ENCODE results near the gene CDK6. TPM values are rescaled to one million over a fixed set of nuclear protein-coding genes. Genes with fewer than 3 reads are reported as not detected.

Gene CDK6
- total RNA-seq, 1 experiment from 2014 or later, result 38.7 TPM

GRCh38 chr7:92831716-92832533 lies 4.4 kb downstream of the CDK6 start:
- DNase-seq, result peak; percentile 64
- BruUV-seq (replicated peaks), result TSS peak; percentile 20
- H3K36me3 ChIP-seq (ENCODE audit: low read depth, low read length), result peaks cover 4% of the 10 kb centered on the region; the same call in 1 of the 2 replicates

GRCh38 chr7:92830532-92831110 lies 5.8 kb downstream of the CDK6 start:
- H3K79me2 ChIP-seq (ENCODE audit: low read length), result peaks cover 94% of the 10 kb centered on the region
- DNase-seq, result no peak
- H2AFZ ChIP-seq (ENCODE audit: low read length), result no peak overlapping the region
- intact Hi-C loops (cut with micrococcal nuclease), result loop anchor here (10.0 kb wide), 1 partner anchor 404 kb away; the partner anchor contains the start of gene VPS50
- no peak for ATAC-seq
- CTCF ChIA-PET, result interaction anchor here (0.7 kb wide), 1 partner anchor 176 kb away, joined by 3 read pairs; no protein-coding TSS in a partner anchor
- H3K9me3 ChIP-seq (ENCODE audit: low read length), result no peaks in the 10 kb centered on the region
- peaks cover 31% of the 10 kb centered on the region for H3K4me1 ChIP-seq (ENCODE audit: insufficient read depth, low read length)
- POLR2A ChIA-PET (ENCODE audit: unreplicated experiment), result no interaction called here
- H3K36me3 ChIP-seq (ENCODE audit: low read depth, low read length), result peaks cover 4% of the 10 kb centered on the region; the same call in 1 of the 2 replicates
- no peaks in the 10 kb centered on the region for H4K20me1 ChIP-seq (ENCODE audit: low read length)
- H3K4me2 ChIP-seq (ENCODE audit: low read length), result peak overlapping the region; percentile 89; the same call in 1 of the 2 replicates
- no peak overlapping the region for H3K4me3 ChIP-seq (ENCODE audit: low read length)
- no TSS peak for BruUV-seq (replicated peaks)
- H3K27me3 ChIP-seq (ENCODE audit: low read length), result no peaks in the 10 kb centered on the region
- H3K27ac ChIP-seq (ENCODE audit: low read length), result no peak overlapping the region
- H3K9me2 ChIP-seq (replicated peaks; ENCODE audit: low read length), result no peaks in the 10 kb centered on the region
- TF ChIP-seq EZH2 (IDR thresholded peaks at IDR 0.05; ENCODE audit: low read length, unreplicated experiment), result no peak
- no peak for TF ChIP-seq CTCF (conservative IDR thresholded peaks at IDR 0.05; ENCODE audit: low read depth, low read length)
- TF ChIP-seq EZH2phosphoT487 (IDR thresholded peaks at IDR 0.05; ENCODE audit: borderline replicate concordance, low read length), result no peak
- no peaks in the 10 kb centered on the region for H3F3A ChIP-seq (ENCODE audit: low read length, unreplicated experiment)
- H3K9ac ChIP-seq (ENCODE audit: low read length), result no peak overlapping the region

More at GRCh38 chr7:92831716-92832533, 4.4 kb downstream of the CDK6 start:
- TF ChIP-seq CTCF (conservative IDR thresholded peaks at IDR 0.05; ENCODE audit: low read depth, low read length) (no peak), EZH2phosphoT487 (IDR thresholded peaks at IDR 0.05; ENCODE audit: borderline replicate concordance, low read length) (no peak), EZH2 (IDR thresholded peaks at IDR 0.05; ENCODE audit: low read length, unreplicated experiment) (no peak)
- Histone ChIP-seq H3K27ac (ENCODE audit: low read length) (peak overlapping the region; percentile 66), H3K9ac (ENCODE audit: low read length) (peak overlapping the region; percentile 80), H3K9me2 (replicated peaks; ENCODE audit: low read length) (no peaks in the 10 kb centered on the region), H3K4me1 (ENCODE audit: insufficient read depth, low read length) (peaks cover 31% of the 10 kb centered on the region), H4K20me1 (ENCODE audit: low read length) (no peaks in the 10 kb centered on the region), H3K79me2 (ENCODE audit: low read length) (peaks cover 85% of the 10 kb centered on the region), H3F3A (ENCODE audit: low read length, unreplicated experiment) (no peaks in the 10 kb centered on the region), H3K9me3 (ENCODE audit: low read length) (no peaks in the 10 kb centered on the region), H3K4me3 (ENCODE audit: low read length) (peak overlapping the region; percentile 82), H3K27me3 (ENCODE audit: low read length) (no peaks in the 10 kb centered on the region), H2AFZ (ENCODE audit: low read length) (no peak overlapping the region), H3K4me2 (ENCODE audit: low read length) (peak overlapping the region; percentile 89)
- intact Hi-C loops (cut with micrococcal nuclease), result loop anchor here (1.0 to 10.0 kb wide), 5 partner anchors 23 to 403 kb away; partner anchors contain the start of gene VPS50
- ChIA-PET POLR2A (ENCODE audit: unreplicated experiment) (interaction anchor here (0.7 to 1.0 kb wide), 2 partner anchors 66 to 179 kb away, joined by 3 read pairs; no protein-coding TSS in a partner anchor), CTCF (interaction anchor here (0.6 to 2.1 kb wide), 4 partner anchors 65 to 303 kb away, joined by 3 to 10 read pairs (median 5); partner anchors contain the start of gene RBM48)
- no peak for ATAC-seq
